ENCODE measurements around the gene C9orf153. TPM values are rescaled to one million over a fixed set of nuclear protein-coding genes. Genes with fewer than 3 reads are reported as not detected.

Gene C9orf153
- total and polyA plus RNA-seq, 2 experiments from 2014 or later: 0.29 TPM; not detected in 1

DNA sequence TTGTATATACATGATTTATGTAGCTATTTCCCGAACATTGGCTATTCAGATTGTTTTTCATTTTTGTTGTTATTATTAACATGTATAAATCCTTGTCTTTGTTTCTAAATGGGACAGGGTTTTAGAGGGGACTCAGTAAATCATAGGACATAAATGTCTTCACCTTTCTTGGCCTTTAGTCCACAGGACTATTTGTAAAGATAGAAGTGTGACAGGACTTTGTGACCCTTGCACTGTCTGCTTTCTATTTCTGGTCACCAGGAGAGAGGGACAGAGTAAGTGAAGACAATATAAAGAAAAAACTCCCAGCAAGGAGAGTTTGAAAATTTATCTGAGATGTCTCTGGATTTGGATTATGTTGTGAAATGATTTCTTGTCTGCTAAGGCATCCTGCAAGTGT lies 81.5 kb downstream of the C9orf153 start:
- no peaks in the 10 kb centered on the region for H3K36me3 Mint-ChIP-seq (ENCODE audit: low read depth)
- no peaks in the 10 kb centered on the region for H3K36me3 ChIP-seq (ENCODE audit: insufficient read depth)
- H3K9me3 Mint-ChIP-seq: no peaks in the 10 kb centered on the region
- no peak overlapping the region for H3K4me3 ChIP-seq
- TF ChIP-seq, protein P1, sequence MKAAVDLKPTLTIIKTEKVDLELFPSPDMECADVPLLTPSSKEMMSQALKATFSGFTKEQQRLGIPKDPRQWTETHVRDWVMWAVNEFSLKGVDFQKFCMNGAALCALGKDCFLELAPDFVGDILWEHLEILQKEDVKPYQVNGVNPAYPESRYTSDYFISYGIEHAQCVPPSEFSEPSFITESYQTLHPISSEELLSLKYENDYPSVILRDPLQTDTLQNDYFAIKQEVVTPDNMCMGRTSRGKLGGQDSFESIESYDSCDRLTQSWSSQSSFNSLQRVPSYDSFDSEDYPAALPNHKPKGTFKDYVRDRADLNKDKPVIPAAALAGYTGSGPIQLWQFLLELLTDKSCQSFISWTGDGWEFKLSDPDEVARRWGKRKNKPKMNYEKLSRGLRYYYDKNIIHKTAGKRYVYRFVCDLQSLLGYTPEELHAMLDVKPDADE (IDR thresholded peaks at IDR 0.05): no peak
- TF ChIP-seq JUNB (IDR thresholded peaks at IDR 0.05; ENCODE audit: unreplicated experiment): no peak
- TF ChIP-seq EZH2phosphoT487 (IDR thresholded peaks at IDR 0.05; ENCODE audit: unreplicated experiment): no peak
- TF ChIP-seq NANOG (IDR thresholded peaks at IDR 0.05; ENCODE audit: borderline replicate concordance): no peak
- TF ChIP-seq, protein P2, sequence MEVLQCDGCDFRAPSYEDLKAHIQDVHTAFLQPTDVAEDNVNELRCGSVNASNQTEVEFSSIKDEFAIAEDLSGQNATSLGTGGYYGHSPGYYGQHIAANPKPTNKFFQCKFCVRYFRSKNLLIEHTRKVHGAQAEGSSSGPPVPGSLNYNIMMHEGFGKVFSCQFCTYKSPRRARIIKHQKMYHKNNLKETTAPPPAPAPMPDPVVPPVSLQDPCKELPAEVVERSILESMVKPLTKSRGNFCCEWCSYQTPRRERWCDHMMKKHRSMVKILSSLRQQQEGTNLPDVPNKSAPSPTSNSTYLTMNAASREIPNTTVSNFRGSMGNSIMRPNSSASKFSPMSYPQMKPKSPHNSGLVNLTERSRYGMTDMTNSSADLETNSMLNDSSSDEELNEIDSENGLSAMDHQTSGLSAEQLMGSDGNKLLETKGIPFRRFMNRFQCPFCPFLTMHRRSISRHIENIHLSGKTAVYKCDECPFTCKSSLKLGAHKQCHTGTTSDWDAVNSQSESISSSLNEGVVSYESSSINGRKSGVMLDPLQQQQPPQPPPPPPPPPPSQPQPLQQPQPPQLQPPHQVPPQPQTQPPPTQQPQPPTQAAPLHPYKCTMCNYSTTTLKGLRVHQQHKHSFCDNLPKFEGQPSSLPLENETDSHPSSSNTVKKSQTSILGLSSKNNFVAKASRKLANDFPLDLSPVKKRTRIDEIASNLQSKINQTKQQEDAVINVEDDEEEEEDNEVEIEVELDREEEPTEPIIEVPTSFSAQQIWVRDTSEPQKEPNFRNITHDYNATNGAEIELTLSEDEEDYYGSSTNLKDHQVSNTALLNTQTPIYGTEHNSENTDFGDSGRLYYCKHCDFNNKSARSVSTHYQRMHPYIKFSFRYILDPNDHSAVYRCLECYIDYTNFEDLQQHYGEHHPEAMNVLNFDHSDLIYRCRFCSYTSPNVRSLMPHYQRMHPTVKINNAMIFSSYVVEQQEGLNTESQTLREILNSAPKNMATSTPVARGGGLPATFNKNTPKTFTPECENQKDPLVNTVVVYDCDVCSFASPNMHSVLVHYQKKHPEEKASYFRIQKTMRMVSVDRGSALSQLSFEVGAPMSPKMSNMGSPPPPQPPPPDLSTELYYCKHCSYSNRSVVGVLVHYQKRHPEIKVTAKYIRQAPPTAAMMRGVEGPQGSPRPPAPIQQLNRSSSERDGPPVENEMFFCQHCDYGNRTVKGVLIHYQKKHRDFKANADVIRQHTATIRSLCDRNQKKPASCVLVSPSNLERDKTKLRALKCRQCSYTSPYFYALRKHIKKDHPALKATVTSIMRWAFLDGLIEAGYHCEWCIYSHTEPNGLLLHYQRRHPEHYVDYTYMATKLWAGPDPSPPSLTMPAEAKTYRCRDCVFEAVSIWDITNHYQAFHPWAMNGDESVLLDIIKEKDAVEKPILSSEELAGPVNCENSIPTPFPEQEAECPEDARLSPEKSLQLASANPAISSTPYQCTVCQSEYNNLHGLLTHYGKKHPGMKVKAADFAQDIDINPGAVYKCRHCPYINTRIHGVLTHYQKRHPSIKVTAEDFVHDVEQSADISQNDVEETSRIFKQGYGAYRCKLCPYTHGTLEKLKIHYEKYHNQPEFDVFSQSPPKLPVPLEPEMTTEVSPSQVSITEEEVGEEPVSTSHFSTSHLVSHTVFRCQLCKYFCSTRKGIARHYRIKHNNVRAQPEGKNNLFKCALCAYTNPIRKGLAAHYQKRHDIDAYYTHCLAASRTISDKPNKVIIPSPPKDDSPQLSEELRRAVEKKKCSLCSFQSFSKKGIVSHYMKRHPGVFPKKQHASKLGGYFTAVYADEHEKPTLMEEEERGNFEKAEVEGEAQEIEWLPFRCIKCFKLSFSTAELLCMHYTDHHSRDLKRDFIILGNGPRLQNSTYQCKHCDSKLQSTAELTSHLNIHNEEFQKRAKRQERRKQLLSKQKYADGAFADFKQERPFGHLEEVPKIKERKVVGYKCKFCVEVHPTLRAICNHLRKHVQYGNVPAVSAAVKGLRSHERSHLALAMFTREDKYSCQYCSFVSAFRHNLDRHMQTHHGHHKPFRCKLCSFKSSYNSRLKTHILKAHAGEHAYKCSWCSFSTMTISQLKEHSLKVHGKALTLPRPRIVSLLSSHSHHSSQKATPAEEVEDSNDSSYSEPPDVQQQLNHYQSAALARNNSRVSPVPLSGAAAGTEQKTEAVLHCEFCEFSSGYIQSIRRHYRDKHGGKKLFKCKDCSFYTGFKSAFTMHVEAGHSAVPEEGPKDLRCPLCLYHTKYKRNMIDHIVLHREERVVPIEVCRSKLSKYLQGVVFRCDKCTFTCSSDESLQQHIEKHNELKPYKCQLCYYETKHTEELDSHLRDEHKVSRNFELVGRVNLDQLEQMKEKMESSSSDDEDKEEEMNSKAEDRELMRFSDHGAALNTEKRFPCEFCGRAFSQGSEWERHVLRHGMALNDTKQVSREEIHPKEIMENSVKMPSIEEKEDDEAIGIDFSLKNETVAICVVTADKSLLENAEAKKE (CRISPR knock-in tag; IDR thresholded peaks at IDR 0.05): no peak
- TF ChIP-seq STAT1 (IDR thresholded peaks at IDR 0.05; ENCODE audit: unreplicated experiment): no peak
- H3F3A ChIP-seq (replicated peaks; ENCODE audit: low read depth): no peaks in the 10 kb centered on the region
- no peak overlapping the region for H3K4me3 Mint-ChIP-seq
- H2AFZ ChIP-seq: no peak overlapping the region
- H3K27me3 ChIP-seq (ENCODE audit: insufficient read depth): no peaks in the 10 kb centered on the region
- peaks cover 34% of the 10 kb centered on the region for H3K4me1 Mint-ChIP-seq
- no peak overlapping the region for H3K27ac ChIP-seq (ENCODE audit: low read depth)
- DNase-seq (ENCODE audit: low spot score): no peak
- H3K4me2 ChIP-seq: no peak overlapping the region
- no peak overlapping the region for H3K27ac Mint-ChIP-seq
- H3K79me2 ChIP-seq (replicated peaks; ENCODE audit: insufficient read depth): no peaks in the 10 kb centered on the region
- no peaks in the 10 kb centered on the region for H4K20me1 ChIP-seq (replicated peaks; ENCODE audit: insufficient read depth)
- no peak for ATAC-seq
- H3K27me3 Mint-ChIP-seq (ENCODE audit: insufficient read depth, low read depth, poor library complexity): no peaks in the 10 kb centered on the region
- H3K4me1 ChIP-seq (ENCODE audit: insufficient read depth): peaks cover 16% of the 10 kb centered on the region
- peaks cover 5% of the 10 kb centered on the region; the same call in 1 of the 2 replicates for H3K9me2 ChIP-seq (ENCODE audit: insufficient read depth)

Data from GM23338 (cell line).